H1 (cell line): ENCODE measurements around the gene STARD8. TPM values are rescaled to one million over a fixed set of nuclear protein-coding genes. Genes with fewer than 3 reads are reported as not detected.

ENCODE experiments used
- CTCF ChIA-PET: fragments of 300-600 bp; sonication (Branson Sonifier 250); formaldehyde crosslinking; loops from one replicate; lab custom pipeline; 2021; ENCODE audit not compliant: partially characterized antibody; lab: Charles Lee
- POLR2A ChIA-PET: fragments of 300-600 bp; sonication (Branson Sonifier 250); formaldehyde crosslinking; loops from one replicate; lab custom pipeline; 2021; ENCODE audit warnings: inconsistent platforms; ENCODE audit not compliant: partially characterized antibody; lab: Charles Lee
- DNase-seq, 2 experiments: peaks; one replicate each; pipeline versions ENCODE4 v3.0.0 to v3.0.0-alpha.2; 2010 to 2022; ENCODE audit warnings: low spot score in 2 of 2, low read depth in 1 of 2, mixed read lengths in 1 of 2
- FAIRE-seq: peaks from 2 replicates; lab custom pipeline; 2011; peaks lifted over from hg19 to GRCh38; lab: Jason Lieb, UNC
- H2AFZ ChIP-seq: 2 replicates; pipeline ENCODE4 v1.8.1; 2012; ENCODE audit warnings: low read length, inconsistent platforms
- H2AK5ac ChIP-seq: 2 replicates; pipeline ENCODE4 v1.6.1; 2013; ENCODE audit warnings: low read depth, low read length
- H2BK120ac ChIP-seq: replicated peaks from 2 replicates; pipeline ENCODE3; 2013; ENCODE audit warnings: low read depth, low read length, inconsistent platforms
- H2BK12ac ChIP-seq: 2 replicates; pipeline ENCODE4 v1.6.1; 2013; ENCODE audit warnings: low read depth, low read length
- H2BK15ac ChIP-seq: 2 replicates; pipeline ENCODE4 v1.6.1; 2013; ENCODE audit warnings: low read length
- H2BK20ac ChIP-seq: 2 replicates; pipeline ENCODE4 v1.6.1; 2013; ENCODE audit warnings: low read length
- H2BK5ac ChIP-seq: 2 replicates; pipeline ENCODE4 v1.6.1; 2013; ENCODE audit warnings: low read depth, low read length
- H3K14ac ChIP-seq: 2 replicates; pipeline ENCODE4 v1.6.1; 2013; ENCODE audit warnings: inconsistent platforms; ENCODE audit not compliant: insufficient read length
- H3K18ac ChIP-seq: 2 replicates; pipeline ENCODE4 v1.6.1; 2013; ENCODE audit warnings: low read length; ENCODE audit errors: extremely low read depth
- H3K23ac ChIP-seq: 2 replicates; pipeline ENCODE4 v1.6.1; 2013; ENCODE audit warnings: inconsistent platforms; ENCODE audit not compliant: insufficient read length
- H3K23me2 ChIP-seq: 2 replicates; pipeline ENCODE4 v1.6.1; 2013; ENCODE audit warnings: low read depth, low read length
- H3K27ac ChIP-seq: 2 replicates; pipeline ENCODE4 v1.6.1; 2011; ENCODE audit warnings: low read depth, low read length, inconsistent platforms
- H3K27me3 ChIP-seq, 4 experiments: replicated peaks in 1 of 4; 1 replicate in 1 of 4; 2 replicates in 3 of 4; pipeline versions ENCODE4 v1.6.1 to v1.8.1; 2011 to 2013; ENCODE audit warnings: low read length in 3 of 4, mild to moderate bottlenecking in 3 of 4, inconsistent platforms in 2 of 4, mixed read lengths in 2 of 4, moderate library complexity in 1 of 4; ENCODE audit not compliant: control insufficient read depth in 3 of 4, insufficient read depth in 3 of 4; ENCODE audit errors: extremely low read depth in 1 of 4
- H3K36me3 ChIP-seq, 4 experiments: 2 replicates each; pipeline versions ENCODE4 v1.6.1 to v1.8.1; 2011 to 2013; ENCODE audit warnings: mild to moderate bottlenecking in 4 of 4, low read length in 3 of 4, moderate library complexity in 2 of 4, control low read depth in 1 of 4, inconsistent platforms in 1 of 4; ENCODE audit not compliant: insufficient read depth in 4 of 4, control insufficient read depth in 2 of 4
- H3K4ac ChIP-seq: replicated peaks from 2 replicates; pipeline ENCODE3; 2013; ENCODE audit warnings: low read length, low read depth, mixed read lengths, inconsistent platforms; ENCODE audit not compliant: insufficient read length
- H3K4me1 ChIP-seq, 4 experiments: replicated peaks in 1 of 4; 1 replicate in 1 of 4; 2 replicates in 3 of 4; pipeline versions ENCODE4 v1.6.1 to v1.8.1; 2011 to 2013; ENCODE audit warnings: low read length in 3 of 4, inconsistent platforms in 2 of 4, mixed read lengths in 1 of 4; ENCODE audit not compliant: insufficient read depth in 4 of 4, control insufficient read depth in 3 of 4
- H3K4me2 ChIP-seq, 2 experiments: 2 replicates each; pipeline versions ENCODE4 v1.6.1 to v1.8.1; 2011 to 2013; ENCODE audit warnings: low read depth in 2 of 2, low read length in 2 of 2, control low read depth in 1 of 2, inconsistent platforms in 1 of 2, mild to moderate bottlenecking in 1 of 2; ENCODE audit not compliant: insufficient read depth in 1 of 2
- H3K4me3 ChIP-seq, 4 experiments: fragments of 200-600, 300-600 bp in 1 of 4; sonication (generic), shearing (Covaris generic), sonication (Bioruptor Twin) in 1 of 4; 2 replicates each; pipeline versions ENCODE4 v1.5.1 to v1.8.1; 2011 to 2016; ENCODE audit warnings: low read length in 4 of 4, low read depth in 3 of 4, control low read depth in 2 of 4, inconsistent platforms in 2 of 4, mild to moderate bottlenecking in 2 of 4, mixed read lengths in 1 of 4, moderate library complexity in 1 of 4; ENCODE audit not compliant: insufficient read depth in 2 of 4; ENCODE audit errors: extremely low read depth in 1 of 4
- H3K56ac ChIP-seq: replicated peaks from 2 replicates; pipeline ENCODE3; 2013; ENCODE audit warnings: low read depth, mild to moderate bottlenecking, mixed read lengths, low read length, inconsistent platforms; ENCODE audit not compliant: insufficient read length
- H3K79me1 ChIP-seq: 2 replicates; pipeline ENCODE4 v1.6.1; 2013; ENCODE audit warnings: low read depth, low read length, control low read depth
- H3K79me2 ChIP-seq, 2 experiments: 2 replicates each; pipeline versions ENCODE4 v1.6.1 to v1.8.1; 2012 to 2013; ENCODE audit warnings: low read length in 2 of 2, mild to moderate bottlenecking in 2 of 2, inconsistent platforms in 1 of 2; ENCODE audit not compliant: insufficient read depth in 2 of 2, control insufficient read depth in 1 of 2
- H3K9ac ChIP-seq, 4 experiments: replicated peaks in 1 of 4; 1 replicate in 1 of 4; 2 replicates in 3 of 4; pipeline versions ENCODE4 v1.6.1 to v1.8.1; 2011 to 2013; ENCODE audit warnings: low read depth in 3 of 4, low read length in 3 of 4, control low read depth in 2 of 4, mild to moderate bottlenecking in 2 of 4, moderate library complexity in 2 of 4, inconsistent platforms in 1 of 4; ENCODE audit errors: extremely low read depth in 1 of 4
- H3K9me3 ChIP-seq, 2 experiments: 2 replicates each; pipeline versions ENCODE4 v1.6.1 to v1.8.1; 2012 to 2013; ENCODE audit warnings: mild to moderate bottlenecking in 2 of 2, moderate library complexity in 2 of 2, control low read depth in 1 of 2, inconsistent platforms in 1 of 2, low read depth in 1 of 2, low read length in 1 of 2, mixed read lengths in 1 of 2; ENCODE audit not compliant: insufficient read depth in 2 of 2
- H4K20me1 ChIP-seq, 2 experiments: replicated peaks in 1 of 2; 2 replicates each; pipeline versions ENCODE3 to v1.8.1; 2011 to 2013; ENCODE audit warnings: inconsistent platforms in 2 of 2, low read length in 2 of 2, mild to moderate bottlenecking in 1 of 2; ENCODE audit not compliant: insufficient read depth in 2 of 2, control insufficient read depth in 1 of 2
- H4K5ac ChIP-seq: 2 replicates; pipeline ENCODE4 v1.6.1; 2013; ENCODE audit warnings: low read length, low read depth, mixed read lengths, inconsistent platforms; ENCODE audit not compliant: insufficient read length
- H4K8ac ChIP-seq: 2 replicates; pipeline ENCODE4 v1.8.0; 2013; ENCODE audit warnings: mild to moderate bottlenecking, moderate library complexity, low read length, inconsistent platforms; ENCODE audit not compliant: insufficient read depth; ENCODE audit errors: extremely low read depth
- H4K91ac ChIP-seq: replicated peaks from 2 replicates; pipeline ENCODE3; 2013; ENCODE audit warnings: low read length, mixed read lengths, inconsistent platforms; ENCODE audit not compliant: insufficient read length
- ATF2 ChIP-seq: IDR thresholded peaks from 2 replicates; pipeline ENCODE4 v1.6.1; 2012; ENCODE audit warnings: low read length, inconsistent platforms
- BACH1 ChIP-seq: IDR thresholded peaks from 2 replicates; pipeline ENCODE4 v1.6.1; 2012; ENCODE audit warnings: low read length, improper control_type of control experiment
- EZH2 ChIP-seq: fragments of 200-600 bp; sonication (generic); IDR thresholded peaks from 2 replicates; pipeline ENCODE4 v1.7.1; 2012; ENCODE audit warnings: low read depth, mild to moderate bottlenecking, moderate library complexity, low read length, inconsistent platforms; ENCODE audit not compliant: severe bottlenecking
- JUND ChIP-seq: IDR thresholded peaks from 2 replicates; pipeline ENCODE4 v1.6.1; 2011; ENCODE audit warnings: mild to moderate bottlenecking, improper control_type of control experiment, low read length
- KDM4A ChIP-seq: IDR thresholded peaks from one replicate; pipeline ENCODE4 v1.7.1; 2012; ENCODE audit warnings: low read depth, mild to moderate bottlenecking, moderate library complexity, low read length, inconsistent platforms; ENCODE audit not compliant: severe bottlenecking
- MAX ChIP-seq: IDR thresholded peaks from 2 replicates; pipeline ENCODE4 v1.6.1; 2012; ENCODE audit warnings: inconsistent platforms
- NANOG ChIP-seq: IDR thresholded peaks from 2 replicates; pipeline ENCODE4 v1.6.1; 2011; ENCODE audit warnings: low read length, low read depth, mild to moderate bottlenecking, inconsistent platforms; ENCODE audit not compliant: insufficient read depth, poor library complexity, severe bottlenecking
- NRF1 ChIP-seq: IDR thresholded peaks from 2 replicates; pipeline ENCODE4 v1.6.1; 2011; ENCODE audit warnings: mild to moderate bottlenecking, low read depth, low read length, improper control_type of control experiment
- RAD21 ChIP-seq, 2 experiments: IDR thresholded peaks in 1 of 2; conservative IDR thresholded peaks in 1 of 2; 2 replicates each; pipeline ENCODE4 v1.6.1; 2011; ENCODE audit warnings: low read depth in 2 of 2, low read length in 2 of 2, improper control_type of control experiment in 1 of 2, inconsistent platforms in 1 of 2, mild to moderate bottlenecking in 1 of 2, moderate library complexity in 1 of 2
- SIN3A ChIP-seq, 2 experiments: IDR thresholded peaks in 1 of 2; conservative IDR thresholded peaks in 1 of 2; 2 replicates each; pipeline ENCODE4 v1.6.1; 2011 to 2012; ENCODE audit warnings: low read length in 2 of 2, improper control_type of control experiment in 1 of 2, low read depth in 1 of 2, mild to moderate bottlenecking in 1 of 2
- SUZ12 ChIP-seq: fragments of 200-600 bp; sonication (generic); IDR thresholded peaks from 2 replicates; pipeline ENCODE4 v1.6.1; 2012; ENCODE audit warnings: mild to moderate bottlenecking, inconsistent platforms, low read length, moderate library complexity, mixed read lengths
- WGBS, 2 experiments: shearing (Covaris generic) in 1 of 2; methylation state at CpG; one replicate each; pipeline versions ENCODE4 v1.1.6 to v1.1.7; 2013 to 2015; ENCODE audit warnings: low lambda C conversion rate in 2 of 2, mixed read lengths in 2 of 2, inconsistent platforms in 1 of 2, low coverage in 1 of 2, missing lambda C conversion rate in 1 of 2; ENCODE audit not compliant: insufficient replicate concordance in 2 of 2, insufficient coverage in 1 of 2, insufficient read length in 1 of 2; ENCODE audit errors: extremely low coverage in 1 of 2, missing lambda C conversion rate in 1 of 2; 5-methylcytosine and 5-hydroxymethylcytosine counted together
- polyA plus RNA-seq, 7 experiments: library from polyadenylated mRNA; depleted of rRNA in 3 of 7; stranded (reverse) in 5 of 7; unstranded in 2 of 7; fragments of >200 nt in 5 of 7; fragments of 200-250 nt in 2 of 7; gene quantifications; 1 replicate in 5 of 7; 2 replicates in 1 of 7; 4 replicates in 1 of 7; pipeline versions ENCODE4 v1.2.1 to v1.2.3, GENCODE V29; 2011 to 2013; ENCODE audit warnings: missing spikeins in 2 of 7, mixed read lengths in 2 of 7
- total RNA-seq: library from RNA; stranded (reverse); fragmentation: NEBNext Ultra II Directional; extraction: Animal tissue kit (Norgen Biotek cat#: 25700); gene quantifications from 2 replicates; pipeline ENCODE4 v1.2.1, GENCODE V29; 2021

The STARD8 gene
- total and polyA plus RNA-seq, 2 of the 8 experiments (the other 6 are each of a cell fraction or from before 2014, with no cell fraction given) = 1.8 to 3.8 TPM

- Histone ChIP-seq H3K27ac (no peak overlapping the region), H3K14ac (no peak overlapping the region), H2BK120ac (no peak overlapping the region), H3K23me2 (no peaks in the 10 kb centered on the region), H3K4me3 (no peak overlapping the region), H2BK5ac (no peak overlapping the region), H2BK20ac (no peak overlapping the region), H3K4me1 (no peaks in the 10 kb centered on the region), H3K27me3 (no peaks in the 10 kb centered on the region), H3K9me3 (no peaks in the 10 kb centered on the region), H3K79me2 (no peaks in the 10 kb centered on the region), H2AK5ac (no peak overlapping the region), H2BK15ac (no peak overlapping the region), H4K5ac (no peak overlapping the region), H2AFZ (no peak overlapping the region), H4K8ac (no peak overlapping the region), H4K91ac (no peak overlapping the region), H3K4me2 (no peak overlapping the region), H3K23ac (no peak overlapping the region), H4K20me1 (no peaks in the 10 kb centered on the region), H3K36me3 (no peaks in the 10 kb centered on the region), H3K79me1 (no peaks in the 10 kb centered on the region), H3K4ac (no peak overlapping the region), H3K18ac (no peak overlapping the region), H3K9ac (no peak overlapping the region), H2BK12ac (no peak overlapping the region), H3K56ac (no peak overlapping the region)
- 88% methylated on average over 5 of the region's 5 CpGs; no CpG with 5 or more reads in 1 of the 2 experiments for WGBS, 2 experiments
- POLR2A ChIA-PET = interaction anchor here (0.6 kb wide), 1 partner anchor 22 kb away, joined by 3 read pairs; no protein-coding TSS in a partner anchor
- no peak for TF ChIP-seq JUND
- no peak for TF ChIP-seq ATF2
- TF ChIP-seq MAX = no peak
- no peak for TF ChIP-seq RAD21 (IDR thresholded peaks at IDR 0.05 in 1 of 2, conservative IDR thresholded peaks at IDR 0.05 in 1 of 2; ENCODE audit: low read depth in 2 of 2, low read length in 2 of 2)
- TF ChIP-seq BACH1 = no peak
- no peak for TF ChIP-seq NANOG
- TF ChIP-seq SUZ12 = no peak
- TF ChIP-seq KDM4A = no peak
- no peak for TF ChIP-seq NRF1
- TF ChIP-seq SIN3A (conservative IDR thresholded peaks at IDR 0.05 in 1 of 2, IDR thresholded peaks at IDR 0.05 in 1 of 2; ENCODE audit: low read depth in 1 of 2, low read length in 2 of 2) = no peak
- TF ChIP-seq EZH2 = no peak
- FAIRE-seq (no peak), DNase-seq (no peak)
- CTCF ChIA-PET = interaction anchor here (0.6 to 0.9 kb wide), 2 partner anchors 8 to 136 kb away, joined by 4 to 5 read pairs; no protein-coding TSS in a partner anchor
Observed at GRCh38 chrX:68728186-68728585, 80.7 kb downstream of the STARD8 start.
